ENCODE data around the gene FAM20C. TPM values are rescaled to one million over a fixed set of nuclear protein-coding genes. Genes with fewer than 3 reads are reported as not detected.

FAM20C gene
- total RNA-seq, 2 donors from 2014 or later, result 37.8 to 62.0 TPM

DNA sequence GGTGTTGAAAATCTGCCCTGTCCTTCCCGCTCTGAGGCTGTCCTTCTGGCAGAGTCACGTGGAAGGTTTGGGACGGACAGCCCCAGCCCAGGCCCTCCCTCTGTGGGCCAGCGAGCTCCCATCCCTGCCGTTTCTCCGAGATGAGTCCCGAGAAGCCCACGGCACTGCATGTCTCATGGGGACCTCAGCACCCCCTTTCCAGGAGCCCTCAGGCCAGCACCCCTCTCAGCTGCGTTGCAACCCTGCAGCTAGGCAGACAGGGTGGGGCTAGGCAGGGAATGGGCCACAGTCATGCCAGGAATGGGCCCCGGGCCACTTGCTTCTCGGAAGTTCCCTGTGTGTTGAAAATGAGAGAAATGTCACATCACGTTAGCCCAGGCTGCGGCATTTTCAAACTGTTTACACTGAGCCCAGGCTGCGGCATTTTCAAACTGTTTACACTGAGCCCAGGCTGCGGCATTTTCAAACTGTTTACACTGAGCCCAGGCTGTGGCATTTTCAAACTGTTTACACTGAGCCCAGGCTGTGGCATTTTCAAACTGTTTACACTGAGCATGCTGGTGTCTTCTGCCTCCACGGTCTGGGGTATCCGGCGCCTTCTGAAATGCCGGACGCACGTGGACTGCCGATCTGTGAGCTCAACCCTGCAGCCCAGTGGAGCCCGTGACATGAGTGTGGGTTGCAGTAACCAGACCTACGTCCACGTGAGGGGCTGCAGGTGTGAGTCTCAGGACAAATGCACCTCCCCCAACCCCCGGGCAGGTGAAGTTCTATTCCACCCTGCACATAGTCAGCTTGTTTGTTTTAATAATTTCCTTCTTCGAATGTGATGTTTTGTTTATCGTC lies 42.6 kb downstream of the FAM20C start:
- intact Hi-C loops (cut with DNase I), result loop anchor here (5.0 kb wide), 1 partner anchor 43 kb away; the partner anchor contains the start of gene FAM20C
- WGBS, result 15% methylated on average over 26 of the region's 28 CpGs
- Histone ChIP-seq H3K27ac (peak overlapping the region; percentile 86 to 95), H3K36me3 (no peaks in the 10 kb centered on the region), H3K4me3 (peak overlapping the region in 1 of 2 donors; percentile 25), H3K9me3 (no peaks in the 10 kb centered on the region), H3K4me1 (replicated peaks) (peaks cover 33% of the 10 kb centered on the region), H3K27me3 (replicated peaks; ENCODE audit: insufficient read depth) (no peaks in the 10 kb centered on the region)
- DNase-seq (ENCODE audit: low spot score), result peak; percentile 86
- TF ChIP-seq, protein P1, sequence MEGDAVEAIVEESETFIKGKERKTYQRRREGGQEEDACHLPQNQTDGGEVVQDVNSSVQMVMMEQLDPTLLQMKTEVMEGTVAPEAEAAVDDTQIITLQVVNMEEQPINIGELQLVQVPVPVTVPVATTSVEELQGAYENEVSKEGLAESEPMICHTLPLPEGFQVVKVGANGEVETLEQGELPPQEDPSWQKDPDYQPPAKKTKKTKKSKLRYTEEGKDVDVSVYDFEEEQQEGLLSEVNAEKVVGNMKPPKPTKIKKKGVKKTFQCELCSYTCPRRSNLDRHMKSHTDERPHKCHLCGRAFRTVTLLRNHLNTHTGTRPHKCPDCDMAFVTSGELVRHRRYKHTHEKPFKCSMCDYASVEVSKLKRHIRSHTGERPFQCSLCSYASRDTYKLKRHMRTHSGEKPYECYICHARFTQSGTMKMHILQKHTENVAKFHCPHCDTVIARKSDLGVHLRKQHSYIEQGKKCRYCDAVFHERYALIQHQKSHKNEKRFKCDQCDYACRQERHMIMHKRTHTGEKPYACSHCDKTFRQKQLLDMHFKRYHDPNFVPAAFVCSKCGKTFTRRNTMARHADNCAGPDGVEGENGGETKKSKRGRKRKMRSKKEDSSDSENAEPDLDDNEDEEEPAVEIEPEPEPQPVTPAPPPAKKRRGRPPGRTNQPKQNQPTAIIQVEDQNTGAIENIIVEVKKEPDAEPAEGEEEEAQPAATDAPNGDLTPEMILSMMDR (IDR thresholded peaks at IDR 0.05), result no peak
- peak; percentile 69 for TF ChIP-seq POLR2AphosphoS5 (IDR thresholded peaks at IDR 0.05)

DNA sequence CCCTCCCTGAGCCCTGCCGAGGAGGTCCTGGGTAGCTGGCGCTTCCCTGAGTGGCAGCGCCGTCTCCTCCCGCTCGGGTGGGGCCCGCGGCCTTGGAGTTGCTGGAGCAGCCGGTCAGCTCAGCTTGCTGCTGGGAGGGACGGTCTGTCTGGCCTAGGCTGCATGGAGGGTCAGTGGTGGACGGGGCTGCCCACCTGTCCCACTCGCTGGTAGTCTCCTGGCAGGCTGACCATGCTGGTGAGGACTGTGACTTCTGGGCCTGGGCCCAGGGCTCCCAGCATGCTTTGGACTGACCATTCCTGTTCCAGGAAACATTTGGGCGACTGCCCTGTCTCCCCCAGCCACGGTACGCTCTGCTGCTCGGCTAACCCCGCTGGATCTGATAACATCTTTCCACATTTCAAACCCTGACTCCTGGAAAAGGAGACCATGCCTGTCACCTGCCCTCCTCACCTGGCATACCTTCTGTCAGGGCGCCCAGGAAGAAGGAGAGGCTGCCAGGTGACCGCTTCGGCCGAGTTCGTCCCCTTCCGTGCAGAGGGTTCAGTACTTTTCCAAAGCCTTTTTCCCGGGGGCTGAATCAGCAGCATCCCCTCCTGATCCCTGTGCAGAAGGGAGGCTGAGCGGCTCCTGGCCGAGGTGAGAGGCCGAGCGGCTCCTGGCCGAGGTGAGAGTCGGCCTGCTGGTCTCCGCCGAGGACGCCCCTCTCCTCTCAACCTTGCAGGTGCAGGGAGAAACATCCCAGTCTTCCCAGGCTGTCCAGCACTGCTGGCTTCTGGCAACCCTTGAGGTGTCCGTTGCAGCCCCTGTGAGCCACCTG lies 43.4 kb downstream of the FAM20C start:
- H3K4me1 ChIP-seq (replicated peaks), result peaks cover 33% of the 10 kb centered on the region
- WGBS, result 52% methylated on average over 34 of the region's 34 CpGs
- H3K9me3 ChIP-seq, result no peaks in the 10 kb centered on the region
- TF ChIP-seq, protein P1 (IDR thresholded peaks at IDR 0.05), result no peak
- TF ChIP-seq POLR2AphosphoS5 (IDR thresholded peaks at IDR 0.05), result peak; percentile 79
- peak overlapping the region in 1 of 2 donors; percentile 25 for H3K4me3 ChIP-seq
- no peaks in the 10 kb centered on the region for H3K27me3 ChIP-seq (replicated peaks; ENCODE audit: insufficient read depth)
- H3K27ac ChIP-seq, result peak overlapping the region; percentile 86 to 95
- intact Hi-C loops (cut with DNase I), result no loop called here
- no peaks in the 10 kb centered on the region for H3K36me3 ChIP-seq
- DNase-seq (ENCODE audit: low spot score), result peak; percentile 79

DNA sequence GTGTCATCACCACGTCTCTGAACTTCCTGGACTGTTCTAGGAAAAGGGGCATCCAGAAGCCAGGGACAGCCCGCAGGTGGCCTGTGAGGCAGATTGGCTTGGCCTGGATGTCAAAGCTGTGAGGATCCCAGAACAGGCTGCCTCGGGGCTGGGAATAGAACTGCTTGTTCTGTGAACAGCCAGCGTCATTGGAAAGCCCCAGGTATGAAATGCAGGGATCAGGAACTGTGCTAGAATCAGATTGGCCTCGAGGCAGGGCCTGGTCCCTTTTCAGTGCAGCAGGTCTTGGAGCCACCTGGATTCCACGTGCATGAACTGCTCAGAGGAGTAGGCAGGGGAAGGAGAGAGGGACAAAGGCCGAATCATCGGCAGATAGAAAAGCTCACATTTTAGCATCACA lies 44.6 kb downstream of the FAM20C start:
- WGBS, result 84% methylated on average over 8 of the region's 8 CpGs
- Histone ChIP-seq H3K27ac (peak overlapping the region in 1 of 2 donors; percentile 95), H3K36me3 (no peaks in the 10 kb centered on the region), H3K27me3 (replicated peaks; ENCODE audit: insufficient read depth) (no peaks in the 10 kb centered on the region), H3K4me1 (replicated peaks) (peaks cover 33% of the 10 kb centered on the region), H3K9me3 (no peaks in the 10 kb centered on the region), H3K4me3 (no peak overlapping the region)
- intact Hi-C loops (cut with DNase I), result no loop called here
- TF ChIP-seq POLR2AphosphoS5 (IDR thresholded peaks at IDR 0.05) (no peak), POLR2A (IDR thresholded peaks at IDR 0.05) (no peak)
- TF ChIP-seq, protein P1 (IDR thresholded peaks at IDR 0.05), result no peak
- no peak for DNase-seq (ENCODE audit: low spot score)

DNA sequence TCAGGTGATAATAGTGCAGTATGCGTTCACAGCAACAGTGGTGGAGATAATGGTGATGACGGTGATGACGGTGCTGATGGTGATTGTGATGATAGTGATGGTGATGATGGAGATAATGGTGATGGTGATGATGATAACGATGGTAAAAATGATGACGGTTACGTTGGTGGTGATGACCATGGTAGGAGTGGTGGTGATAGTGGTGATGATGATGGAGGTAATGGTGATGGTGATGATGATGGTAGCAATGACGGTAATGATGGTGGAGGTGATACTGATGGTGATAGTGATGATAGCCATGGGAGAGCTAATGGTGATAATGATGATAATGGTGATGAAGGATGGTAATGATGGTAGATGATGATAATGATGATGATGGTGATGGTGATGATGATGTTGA lies 45.0 kb downstream of the FAM20C start:
- Histone ChIP-seq H3K27me3 (replicated peaks; ENCODE audit: insufficient read depth) (no peaks in the 10 kb centered on the region), H3K4me3 (no peak overlapping the region), H3K4me1 (replicated peaks) (peaks cover 33% of the 10 kb centered on the region), H3K36me3 (no peaks in the 10 kb centered on the region), H3K27ac (no peak overlapping the region), H3K9me3 (no peaks in the 10 kb centered on the region)
- WGBS, result 84% methylated on average over 7 of the region's 7 CpGs
- intact Hi-C loops (cut with DNase I), result no loop called here
- DNase-seq (ENCODE audit: low spot score), result no peak
- TF ChIP-seq POLR2AphosphoS5 (IDR thresholded peaks at IDR 0.05) (no peak), POLR2A (IDR thresholded peaks at IDR 0.05) (no peak)
- TF ChIP-seq, protein P1 (IDR thresholded peaks at IDR 0.05), result no peak

Measured in prostate gland (tissue), 2 donors.